Fibroblast of mammary gland (primary cell): ENCODE data around the gene PCBP2.

Experiments used
- DNase-seq: peaks from one replicate; pipeline ENCODE4 v3.0.0-alpha.2; 2010; ENCODE audit warnings: low read depth
- H3K4me3 ChIP-seq: 2 replicates; pipeline ENCODE4 v1.5.1; 2011; ENCODE audit warnings: low read depth, mild to moderate bottlenecking, low read length, moderate library complexity; ENCODE audit not compliant: control insufficient read depth
- CTCF ChIP-seq: conservative IDR thresholded peaks from 2 replicates; pipeline ENCODE4 v1.5.1; 2011; ENCODE audit warnings: low read depth, low read length, inconsistent platforms; ENCODE audit not compliant: control insufficient read depth, insufficient read depth

Gene PCBP2

DNA sequence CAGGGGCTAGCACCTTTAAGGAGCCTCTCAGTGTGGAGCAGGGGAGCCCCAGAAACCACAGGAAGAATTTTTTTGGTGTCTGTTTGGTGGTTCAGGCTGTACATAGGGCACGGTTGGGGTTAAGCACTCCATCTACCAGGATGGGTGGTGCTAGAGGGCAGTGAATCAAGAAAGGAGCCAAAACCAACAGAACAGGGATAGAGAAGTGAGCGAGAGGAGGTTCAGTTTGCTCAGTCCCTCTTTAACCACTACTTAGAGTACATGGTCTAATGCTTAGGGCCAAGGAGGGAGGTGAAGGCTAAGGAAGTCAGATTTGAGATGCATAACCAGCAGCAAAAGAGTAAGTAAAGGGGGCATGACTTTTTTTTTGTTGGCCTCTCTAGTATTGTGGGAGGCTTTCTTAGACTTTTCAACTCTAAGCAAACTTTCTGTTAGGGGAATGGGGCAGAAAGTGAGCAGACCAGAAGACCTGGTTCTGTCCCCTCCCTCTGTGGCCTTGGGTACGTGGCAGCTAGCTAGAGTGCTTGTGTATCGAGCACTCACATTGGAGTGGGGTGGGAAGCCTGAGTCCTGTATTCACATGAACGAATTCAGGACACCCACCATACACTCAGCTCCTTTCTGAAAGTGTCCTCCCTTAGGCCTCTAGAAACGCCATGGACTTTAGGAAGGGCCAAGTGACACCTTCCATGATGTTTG is 62.0 kb downstream of the PCBP2 start:
- no peak for TF ChIP-seq CTCF
- DNase-seq, result no peak
- no peak overlapping the region for H3K4me3 ChIP-seq

GRCh38 chr12:53514628-53515290 is 62.9 kb downstream of the PCBP2 start:
- no peak overlapping the region for H3K4me3 ChIP-seq
- no peak for TF ChIP-seq CTCF
- DNase-seq, result no peak

- no peak for TF ChIP-seq CTCF
- no peak for DNase-seq
- no peak overlapping the region for H3K4me3 ChIP-seq
Observed at GRCh38 chr12:53515291-53515680, 63.4 kb downstream of the PCBP2 start.

- no peak for TF ChIP-seq CTCF
- no peak for DNase-seq
- no peak overlapping the region for H3K4me3 ChIP-seq
Observed at GRCh38 chr12:53516758-53517455, 65.0 kb downstream of the PCBP2 start.

GRCh38 chr12:53518381-53518780 is 66.5 kb downstream of the PCBP2 start:
- no peak for TF ChIP-seq CTCF
- H3K4me3 ChIP-seq, result no peak overlapping the region
- DNase-seq, result peak; percentile 60

- TF ChIP-seq CTCF, result no peak
- no peak for DNase-seq
- no peak overlapping the region for H3K4me3 ChIP-seq
Observed at GRCh38 chr12:53523131-53523530, 71.2 kb downstream of the PCBP2 start.
